Activated CD4-positive, alpha-beta T cell treated with anti-CD3 and anti-CD28 coated beads, Interleukin-2, amount 10 ng/mL, durations not matched to agents 7 days and 5 days (primary cell): ENCODE data around the gene TSBP1. TPM values are rescaled to one million over a fixed set of nuclear protein-coding genes. Genes with fewer than 3 reads are reported as not detected.
"Not testable (repeated sequence)": the region's sequence is repeated elsewhere in the genome, so short reads cannot be mapped to it uniquely, and the experiment has no call there.

Experiments used
- CTCF ChIA-PET: fragments of 350-600 bp; sonication (Branson Sonifier 250); formaldehyde crosslinking; loops from one replicate; lab custom pipeline; 2021; ENCODE audit warnings: antibody characterized with exemption; lab: Charles Lee
- POLR2A ChIA-PET: fragments of 350-600 bp; sonication (Branson Sonifier 250); formaldehyde crosslinking; loops from one replicate; lab custom pipeline; 2021; ENCODE audit warnings: antibody characterized with exemption; lab: Charles Lee
- DNase-seq: peaks from one replicate; pipeline ENCODE4 v3.0.0-alpha.2; 2020
- H3K27ac Mint-ChIP-seq: one replicate; pipeline ENCODE4 v1.8.0; 2021; ENCODE audit warnings: mild to moderate bottlenecking, moderate library complexity, mixed read lengths
- H3K27me3 Mint-ChIP-seq: one replicate; pipeline ENCODE4 v1.8.0; 2021; ENCODE audit warnings: mixed read lengths
- H3K36me3 Mint-ChIP-seq: one replicate; pipeline ENCODE4 v1.8.0; 2021; ENCODE audit warnings: low read depth, mixed read lengths
- H3K4me1 Mint-ChIP-seq: one replicate; pipeline ENCODE4 v1.8.0; 2021; ENCODE audit warnings: mixed read lengths
- H3K4me3 Mint-ChIP-seq: one replicate; pipeline ENCODE4 v1.8.0; 2021; ENCODE audit warnings: mild to moderate bottlenecking, moderate library complexity, mixed read lengths
- H3K9me3 Mint-ChIP-seq: one replicate; pipeline ENCODE4 v1.8.0; 2021; ENCODE audit warnings: mixed read lengths
- total RNA-seq, 2 experiments: library from RNA; stranded (reverse); gene quantifications; one replicate each; pipeline ENCODE4 v1.2.3, GENCODE V29; 2021

Gene TSBP1
- total RNA-seq, 2 experiments from 2014 or later, result not detected

- H3K27ac Mint-ChIP-seq, DNase-seq, CTCF ChIA-PET, H3K4me3 Mint-ChIP-seq, H3K36me3 Mint-ChIP-seq, H3K9me3 Mint-ChIP-seq, H3K4me1 Mint-ChIP-seq, POLR2A ChIA-PET: not testable (repeated sequence)
- H3K27me3 Mint-ChIP-seq, result peaks cover 17% of the 10 kb centered on the region
Observed at GRCh38 chr6:32359225-32359624, 12.5 kb downstream of the TSBP1 start.

- CTCF ChIA-PET, H3K36me3 Mint-ChIP-seq, H3K9me3 Mint-ChIP-seq, H3K27ac Mint-ChIP-seq, H3K4me3 Mint-ChIP-seq, POLR2A ChIA-PET, DNase-seq, H3K4me1 Mint-ChIP-seq: not testable (repeated sequence)
- H3K27me3 Mint-ChIP-seq, result peaks cover 14% of the 10 kb centered on the region
Observed at GRCh38 chr6:32358548-32358947, 13.2 kb downstream of the TSBP1 start.

- H3K27ac Mint-ChIP-seq, result no peak overlapping the region
- no peaks in the 10 kb centered on the region for H3K36me3 Mint-ChIP-seq
- H3K9me3 Mint-ChIP-seq, result no peaks in the 10 kb centered on the region
- ChIA-PET CTCF (no interaction called here), POLR2A (no interaction called here)
- no peak for DNase-seq
- no peaks in the 10 kb centered on the region for H3K4me1 Mint-ChIP-seq
- no peak overlapping the region for H3K4me3 Mint-ChIP-seq
- H3K27me3 Mint-ChIP-seq, result peaks cover 5% of the 10 kb centered on the region
Observed at GRCh38 chr6:32355018-32355417, 16.7 kb downstream of the TSBP1 start.

GRCh38 chr6:32353348-32353747 is 18.4 kb downstream of the TSBP1 start:
- H3K36me3 Mint-ChIP-seq, result no peaks in the 10 kb centered on the region
- ChIA-PET CTCF (no interaction called here), POLR2A (no interaction called here)
- no peak overlapping the region for H3K4me3 Mint-ChIP-seq
- H3K9me3 Mint-ChIP-seq, result no peaks in the 10 kb centered on the region
- H3K4me1 Mint-ChIP-seq, result no peaks in the 10 kb centered on the region
- no peak overlapping the region for H3K27ac Mint-ChIP-seq
- DNase-seq, result no peak
- peaks cover 14% of the 10 kb centered on the region for H3K27me3 Mint-ChIP-seq

GRCh38 chr6:32340242-32340641 is 31.5 kb downstream of the TSBP1 start:
- ChIA-PET POLR2A (no interaction called here), CTCF (interaction anchor here (0.6 kb wide), 1 partner anchor 417 kb away, joined by 4 read pairs; no protein-coding TSS in a partner anchor)
- H3K4me1 Mint-ChIP-seq, result no peaks in the 10 kb centered on the region
- no peak for DNase-seq
- peaks cover 4% of the 10 kb centered on the region for H3K27me3 Mint-ChIP-seq
- H3K4me3 Mint-ChIP-seq, result no peak overlapping the region
- no peaks in the 10 kb centered on the region for H3K9me3 Mint-ChIP-seq
- no peaks in the 10 kb centered on the region for H3K36me3 Mint-ChIP-seq
- H3K27ac Mint-ChIP-seq, result no peak overlapping the region

- no peak overlapping the region for H3K4me3 Mint-ChIP-seq
- no peak overlapping the region for H3K27ac Mint-ChIP-seq
- no peaks in the 10 kb centered on the region for H3K9me3 Mint-ChIP-seq
- H3K36me3 Mint-ChIP-seq, result no peaks in the 10 kb centered on the region
- ChIA-PET POLR2A (no interaction called here), CTCF (no interaction called here)
- H3K27me3 Mint-ChIP-seq, result peaks cover 12% of the 10 kb centered on the region
- no peaks in the 10 kb centered on the region for H3K4me1 Mint-ChIP-seq
- no peak for DNase-seq
Observed at GRCh38 chr6:32337186-32337805, 34.4 kb downstream of the TSBP1 start.

GRCh38 chr6:32332433-32332832 is 39.3 kb downstream of the TSBP1 start:
- Mint-ChIP-seq H3K9me3 (no peaks in the 10 kb centered on the region), H3K4me1 (no peaks in the 10 kb centered on the region), H3K36me3 (no peaks in the 10 kb centered on the region), H3K27me3 (peaks cover 11% of the 10 kb centered on the region), H3K27ac (no peak overlapping the region), H3K4me3 (no peak overlapping the region)
- ChIA-PET CTCF (interaction anchor here (0.6 to 0.8 kb wide), 3 partner anchors 18 to 1280 kb away, joined by 3 to 4 read pairs (median 3); no protein-coding TSS in a partner anchor), POLR2A (no interaction called here)
- no peak for DNase-seq

- no peaks in the 10 kb centered on the region for H3K36me3 Mint-ChIP-seq
- ChIA-PET POLR2A (no interaction called here), CTCF (no interaction called here)
- H3K27ac Mint-ChIP-seq, result no peak overlapping the region
- peaks cover 9% of the 10 kb centered on the region for H3K4me1 Mint-ChIP-seq
- H3K4me3 Mint-ChIP-seq, result no peak overlapping the region
- no peaks in the 10 kb centered on the region for H3K9me3 Mint-ChIP-seq
- no peak for DNase-seq
- peaks cover 18% of the 10 kb centered on the region for H3K27me3 Mint-ChIP-seq
Observed at GRCh38 chr6:32329141-32329540, 42.6 kb downstream of the TSBP1 start.

GRCh38 chr6:32327103-32327502 is 44.6 kb downstream of the TSBP1 start:
- no peaks in the 10 kb centered on the region for H3K9me3 Mint-ChIP-seq
- no peak overlapping the region for H3K27ac Mint-ChIP-seq
- ChIA-PET CTCF (no interaction called here), POLR2A (no interaction called here)
- H3K36me3 Mint-ChIP-seq, result no peaks in the 10 kb centered on the region
- H3K4me3 Mint-ChIP-seq, result no peak overlapping the region
- H3K4me1 Mint-ChIP-seq, result peaks cover 9% of the 10 kb centered on the region
- H3K27me3 Mint-ChIP-seq, result peaks cover 23% of the 10 kb centered on the region
- no peak for DNase-seq

- H3K36me3 Mint-ChIP-seq, result no peaks in the 10 kb centered on the region
- H3K4me3 Mint-ChIP-seq, result no peak overlapping the region
- DNase-seq, result no peak
- peaks cover 26% of the 10 kb centered on the region for H3K27me3 Mint-ChIP-seq
- H3K4me1 Mint-ChIP-seq, result no peaks in the 10 kb centered on the region
- POLR2A ChIA-PET, result no interaction called here
- CTCF ChIA-PET, result no interaction called here
- H3K9me3 Mint-ChIP-seq, result no peaks in the 10 kb centered on the region
- no peak overlapping the region for H3K27ac Mint-ChIP-seq
Observed at GRCh38 chr6:32318501-32318900, 53.2 kb downstream of the TSBP1 start.

GRCh38 chr6:32317541-32317940 is 54.2 kb downstream of the TSBP1 start:
- H3K27me3 Mint-ChIP-seq, result peaks cover 18% of the 10 kb centered on the region
- H3K4me1 Mint-ChIP-seq, result no peaks in the 10 kb centered on the region
- POLR2A ChIA-PET, result no interaction called here

GRCh38 chr6:32313964-32314363 is 57.7 kb downstream of the TSBP1 start:
- H3K4me1 Mint-ChIP-seq, result no peaks in the 10 kb centered on the region
- H3K36me3 Mint-ChIP-seq, result no peaks in the 10 kb centered on the region
- H3K4me3 Mint-ChIP-seq, result no peak overlapping the region
- H3K27me3 Mint-ChIP-seq, result peaks cover 25% of the 10 kb centered on the region
- CTCF ChIA-PET, result no interaction called here
- POLR2A ChIA-PET, result no interaction called here
- no peaks in the 10 kb centered on the region for H3K9me3 Mint-ChIP-seq
- no peak for DNase-seq
- H3K27ac Mint-ChIP-seq, result no peak overlapping the region

More at GRCh38 chr6:32317541-32317940, 54.2 kb downstream of the TSBP1 start:
- no peaks in the 10 kb centered on the region for H3K36me3 Mint-ChIP-seq
- CTCF ChIA-PET, result interaction anchor here (0.6 kb wide), 1 partner anchor 468 kb away, joined by 3 read pairs; no protein-coding TSS in a partner anchor
- H3K9me3 Mint-ChIP-seq, result no peaks in the 10 kb centered on the region
- no peak overlapping the region for H3K27ac Mint-ChIP-seq
- no peak for DNase-seq
- H3K4me3 Mint-ChIP-seq, result no peak overlapping the region

- ChIA-PET CTCF (interaction anchor here (0.6 kb wide), 1 partner anchor 133 kb away, joined by 4 read pairs; no protein-coding TSS in a partner anchor), POLR2A (no interaction called here)
- no peaks in the 10 kb centered on the region for H3K36me3 Mint-ChIP-seq
Observed at GRCh38 chr6:32298632-32299336, 72.9 kb downstream of the TSBP1 start.

More at GRCh38 chr6:32298632-32299336, 72.9 kb downstream of the TSBP1 start:
- H3K9me3 Mint-ChIP-seq, result no peaks in the 10 kb centered on the region
- no peak overlapping the region for H3K4me3 Mint-ChIP-seq
- no peak overlapping the region for H3K27ac Mint-ChIP-seq
- H3K27me3 Mint-ChIP-seq, result peaks cover 24% of the 10 kb centered on the region
- H3K4me1 Mint-ChIP-seq, result peaks cover 3% of the 10 kb centered on the region
- no peak for DNase-seq
